Keratinocyte (primary cell): Measurements from ENCODE around the gene ELOA2.

Experiments used
- CTCF ChIP-seq, 3 experiments: IDR thresholded peaks in 1 of 3; conservative IDR thresholded peaks in 1 of 3; optimal IDR thresholded peaks in 1 of 3; 2 replicates in 2 of 3; 3 replicates in 1 of 3; pipeline versions ENCODE3 to v1.5.1; 2011; ENCODE audit warnings: low read length in 3 of 3, mild to moderate bottlenecking in 3 of 3, moderate library complexity in 2 of 3, control low read depth in 1 of 3, inconsistent platforms in 1 of 3; ENCODE audit not compliant: insufficient read depth in 2 of 3; ENCODE audit errors: extremely low read depth in 1 of 3
- EZH2 ChIP-seq: IDR thresholded peaks from one replicate; pipeline ENCODE4 v1.6.1; 2012; ENCODE audit warnings: inconsistent platforms, mild to moderate bottlenecking, low read length, moderate library complexity

GRCh38 chr18:47067648-47068047, 32.2 kb upstream of the ELOA2 start:
- TF ChIP-seq CTCF (optimal IDR thresholded peaks at IDR 0.05 in 1 of 3, IDR thresholded peaks at IDR 0.05 in 1 of 3, conservative IDR thresholded peaks at IDR 0.05 in 1 of 3; ENCODE audit: extremely low read depth in 1 of 3, insufficient read depth in 2 of 3, low read length in 3 of 3) (no peak), EZH2 (no peak)
